GM20000 (cell line): ENCODE results near the gene SEMA6C.

Experiments
- DNase-seq: peaks from one replicate; pipeline ENCODE4 v3.0.0; 2012; ENCODE audit warnings: low spot score
- TF ChIP-seq, protein P1 (sequence below): IDR thresholded peaks from 2 replicates; pipeline ENCODE4 v1.5.1; 2012; ENCODE audit warnings: mild to moderate bottlenecking, control low read depth; ENCODE audit errors: extremely low read depth, missing control alignments

SEMA6C gene

DNA sequence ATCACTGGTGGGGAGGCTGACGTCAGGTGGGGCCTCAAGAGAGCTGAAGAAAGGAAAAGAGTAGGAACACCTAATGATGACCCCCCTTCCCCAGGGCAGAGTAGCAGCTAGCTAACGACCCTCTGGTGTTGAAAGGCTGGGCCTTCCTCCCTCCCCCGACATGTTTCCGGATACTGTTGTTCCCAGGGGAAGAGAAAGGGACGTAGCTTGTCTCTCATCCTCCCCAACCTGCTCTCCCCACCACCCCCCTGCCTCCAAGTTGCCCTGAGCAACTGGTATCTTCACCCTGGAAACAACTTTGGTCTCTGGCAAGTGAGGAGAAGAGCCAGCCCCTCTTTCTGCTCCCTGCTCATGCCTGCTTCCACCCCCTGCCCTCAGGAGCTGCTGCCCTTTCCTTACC lies 2.4 kb downstream of the SEMA6C start:
- no peak for DNase-seq

DNA sequence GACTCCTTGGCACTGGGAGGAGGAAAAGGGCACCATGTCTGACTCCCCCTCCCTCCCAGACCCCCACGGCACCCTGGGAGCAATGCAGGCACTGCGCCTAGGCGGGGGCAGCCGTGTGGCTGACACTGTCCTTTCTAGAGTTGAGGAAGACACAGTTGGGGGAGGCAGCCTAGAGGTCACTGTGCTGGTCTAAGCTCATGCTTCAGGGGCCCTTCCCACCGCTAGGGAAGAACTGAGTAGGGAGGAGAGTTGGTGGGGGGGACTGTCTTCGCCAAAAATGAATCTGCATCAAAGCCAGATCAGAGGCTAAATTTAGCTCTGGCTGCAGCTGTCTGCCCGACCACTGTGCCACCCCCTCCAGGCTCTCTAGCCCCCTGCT lies 3.4 kb downstream of the SEMA6C start:
- TF ChIP-seq, protein P1, sequence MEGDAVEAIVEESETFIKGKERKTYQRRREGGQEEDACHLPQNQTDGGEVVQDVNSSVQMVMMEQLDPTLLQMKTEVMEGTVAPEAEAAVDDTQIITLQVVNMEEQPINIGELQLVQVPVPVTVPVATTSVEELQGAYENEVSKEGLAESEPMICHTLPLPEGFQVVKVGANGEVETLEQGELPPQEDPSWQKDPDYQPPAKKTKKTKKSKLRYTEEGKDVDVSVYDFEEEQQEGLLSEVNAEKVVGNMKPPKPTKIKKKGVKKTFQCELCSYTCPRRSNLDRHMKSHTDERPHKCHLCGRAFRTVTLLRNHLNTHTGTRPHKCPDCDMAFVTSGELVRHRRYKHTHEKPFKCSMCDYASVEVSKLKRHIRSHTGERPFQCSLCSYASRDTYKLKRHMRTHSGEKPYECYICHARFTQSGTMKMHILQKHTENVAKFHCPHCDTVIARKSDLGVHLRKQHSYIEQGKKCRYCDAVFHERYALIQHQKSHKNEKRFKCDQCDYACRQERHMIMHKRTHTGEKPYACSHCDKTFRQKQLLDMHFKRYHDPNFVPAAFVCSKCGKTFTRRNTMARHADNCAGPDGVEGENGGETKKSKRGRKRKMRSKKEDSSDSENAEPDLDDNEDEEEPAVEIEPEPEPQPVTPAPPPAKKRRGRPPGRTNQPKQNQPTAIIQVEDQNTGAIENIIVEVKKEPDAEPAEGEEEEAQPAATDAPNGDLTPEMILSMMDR: no peak
- DNase-seq: no peak

More for the DNA sequence above, 2.4 kb downstream of the SEMA6C start:
- TF ChIP-seq, protein P1: no peak

DNA sequence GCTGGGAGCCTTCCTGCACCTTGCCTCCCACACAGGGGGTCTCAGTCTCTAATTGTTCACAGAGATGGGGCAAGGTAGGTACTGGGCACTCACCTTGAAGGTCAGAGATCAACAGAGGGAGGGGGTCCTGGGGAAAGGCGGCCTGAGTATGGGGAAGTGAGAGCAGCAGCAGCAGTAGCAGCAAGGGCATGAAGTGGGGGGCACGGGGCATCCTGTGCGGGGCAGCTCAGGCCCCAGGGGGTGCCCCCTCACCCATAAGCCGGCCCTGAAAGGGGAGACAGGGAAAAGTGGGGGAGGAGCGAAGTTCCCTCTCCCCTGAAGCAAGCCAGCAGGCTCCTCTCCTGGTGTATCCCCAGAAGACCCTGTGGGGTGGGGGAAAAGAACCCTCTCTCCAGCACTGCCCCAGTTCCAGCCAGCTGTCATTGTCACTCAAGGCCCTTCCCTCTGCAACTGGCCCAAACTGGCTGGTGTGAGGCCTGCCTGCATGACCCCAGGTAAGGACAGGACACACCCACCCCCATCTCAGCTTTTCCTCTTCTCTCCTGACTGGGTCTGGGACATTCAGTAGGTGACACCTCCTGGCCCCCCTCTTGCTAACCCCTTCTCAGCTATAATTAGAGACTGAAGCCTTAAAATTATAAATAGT lies 3.9 kb downstream of the SEMA6C start:
- no peak for DNase-seq
- TF ChIP-seq, protein P1: no peak

DNA sequence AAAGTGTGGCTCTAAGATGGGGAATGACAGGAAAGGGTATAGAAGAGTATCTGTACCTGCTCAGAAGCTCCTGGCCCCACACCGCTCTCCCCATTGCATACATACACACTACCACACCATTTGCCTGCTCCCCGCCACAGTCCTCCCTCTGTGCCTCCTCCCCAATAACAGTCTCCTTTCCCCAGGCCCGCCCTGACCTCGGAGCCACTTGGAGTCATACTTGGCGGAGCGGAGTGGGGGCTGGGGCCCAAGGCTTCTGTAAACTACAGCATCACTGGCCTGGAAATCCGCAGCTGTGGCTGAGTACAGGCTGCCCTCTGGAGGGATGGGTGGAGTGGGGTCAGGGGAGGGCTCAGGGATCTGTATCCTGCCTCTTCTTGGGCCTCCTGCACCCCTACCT lies 8.6 kb downstream of the SEMA6C start:
- no peak for DNase-seq
- TF ChIP-seq, protein P1: no peak

DNA sequence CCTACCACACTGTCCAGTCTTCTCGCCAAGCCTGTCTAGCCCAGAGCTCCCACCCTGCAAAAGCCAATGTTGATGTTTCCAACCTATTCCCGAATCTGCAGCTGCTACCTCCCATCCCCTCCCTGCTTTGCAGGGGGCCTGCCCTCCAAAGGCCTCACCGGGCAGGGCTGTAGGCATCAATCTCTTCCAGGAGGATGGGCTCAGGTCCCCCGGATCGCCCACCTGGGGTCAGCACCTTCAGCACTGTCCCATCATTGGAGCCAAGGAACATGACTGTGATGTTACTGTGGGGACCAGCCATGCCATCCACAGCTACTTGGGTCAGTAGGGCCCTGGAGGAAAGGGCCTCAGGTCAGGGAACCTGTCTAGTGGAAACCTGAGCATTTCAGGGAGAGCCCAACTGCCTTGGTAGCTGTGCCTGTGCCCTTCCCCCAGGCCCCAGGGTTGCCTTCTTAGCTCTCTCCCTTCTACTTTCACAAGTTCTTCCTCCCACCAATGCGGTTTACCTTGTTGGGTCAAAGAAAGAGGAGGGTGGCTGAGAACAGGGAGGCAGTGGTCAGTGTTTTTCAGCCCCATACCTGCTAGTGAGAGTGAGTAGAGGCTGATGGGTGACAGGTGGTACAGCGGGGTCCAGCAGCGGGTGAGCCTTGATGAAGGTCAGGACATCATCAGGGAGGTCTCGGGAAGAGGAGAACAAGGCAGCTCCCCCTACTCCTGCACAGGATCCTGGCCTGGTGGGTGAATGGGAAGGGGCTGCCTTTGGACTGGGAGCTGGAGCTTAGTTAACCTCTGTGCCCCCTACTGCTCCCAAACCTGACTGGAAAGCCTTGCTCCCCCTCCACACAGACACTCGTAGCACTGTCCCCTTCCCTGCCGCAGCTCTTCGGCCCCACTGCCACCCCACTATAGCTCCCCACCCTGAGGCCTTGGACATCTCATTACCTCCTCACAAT lies 10.7 kb downstream of the SEMA6C start:
- TF ChIP-seq, protein P1: no peak
- no peak for DNase-seq

DNA sequence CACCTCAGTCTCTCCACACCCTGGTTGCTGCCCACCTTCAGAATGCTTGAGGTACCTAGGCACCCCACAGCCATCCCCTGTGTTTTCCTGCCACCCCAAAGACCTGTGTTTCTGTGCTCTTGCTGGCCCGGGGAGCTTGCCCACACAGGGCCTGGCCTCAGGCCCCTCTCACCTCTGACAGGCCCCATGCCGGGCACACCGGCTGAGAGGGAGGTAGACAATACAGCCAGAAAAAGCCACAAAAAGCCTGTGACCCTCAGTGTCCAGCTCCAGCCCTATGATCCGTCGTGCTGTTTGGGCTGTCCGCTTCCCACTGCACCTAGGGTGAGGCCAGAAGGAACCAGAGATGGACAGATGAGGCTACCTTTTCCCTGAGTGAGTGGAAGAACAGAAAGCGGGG lies 11.4 kb downstream of the SEMA6C start:
- DNase-seq: no peak
- TF ChIP-seq, protein P1: no peak

DNA sequence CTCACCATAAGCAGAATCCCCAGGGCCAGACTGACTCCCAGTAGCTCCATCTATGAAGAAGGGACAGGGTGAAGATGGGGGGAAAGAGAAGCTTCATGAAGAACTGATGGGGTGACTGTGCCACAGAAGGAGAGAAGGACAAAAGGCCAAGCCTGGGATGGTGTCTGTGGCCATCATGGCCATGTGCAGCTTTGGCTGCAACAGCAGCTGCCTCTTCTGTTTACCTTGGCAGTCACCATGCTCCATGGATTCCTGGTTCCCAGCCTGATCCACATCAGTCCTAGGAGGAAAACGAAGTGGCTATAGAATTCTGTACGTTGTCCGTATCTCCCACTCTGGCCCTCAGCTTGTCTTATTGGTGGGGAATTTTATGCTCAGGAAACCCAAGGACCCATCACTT lies 12.0 kb downstream of the SEMA6C start:
- TF ChIP-seq, protein P1: no peak
- no peak for DNase-seq
